NOMO-1 treated with DMSO at 0.1 percent for 48 hours (cell line): ENCODE data around the gene LRRIQ1.
A peak's percentile ranks its signal among the peaks of the same experiment; 100 is the strongest.
"Not testable (repeated sequence)": the region's sequence is repeated elsewhere in the genome, so short reads cannot be mapped to it uniquely, and the experiment has no call there.

Experiments
- DNase-seq: peaks from one replicate; lab custom pipeline; 2025; ENCODE audit not compliant: unreplicated experiment; lab: John Stamatoyannopoulos, UW

Gene LRRIQ1

GRCh38 chr12:85036234-85036707 is at the start of gene LRRIQ1, which contains the start of gene TSPAN19:
Gene LRRIQ1 (plus strand): TSS chr12:85036351. CDS start chr12:85038177, 1,826 bp downstream.
Gene TSPAN19 (minus strand): TSS chr12:85036277. CDS start chr12:85029946, 6,331 bp downstream.
- no peak for DNase-seq

- no peak for DNase-seq
These were observed 49.6 kb upstream of the LRRIQ1 start for GRCh38 chr12:84986586-84986985.

DNA sequence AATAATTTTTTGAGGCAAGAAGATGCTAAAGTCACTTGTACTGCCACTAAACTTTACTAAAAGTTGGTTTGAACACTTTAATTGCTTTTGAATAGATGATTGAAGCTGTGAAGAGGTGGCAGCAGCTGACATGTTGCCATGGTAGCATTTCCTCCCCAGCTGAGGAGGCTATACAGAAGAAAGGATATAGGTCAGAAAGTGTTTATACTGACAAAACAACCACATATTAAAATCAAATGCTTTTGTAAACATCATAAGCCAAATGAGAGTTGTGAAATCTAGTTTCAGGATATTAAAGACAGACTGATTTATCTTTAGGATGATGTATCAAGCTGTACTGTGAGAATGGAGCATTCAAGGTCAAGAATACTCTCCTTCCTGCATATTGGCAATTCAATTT is 41.7 kb upstream of the LRRIQ1 start:
- no peak for DNase-seq

DNA sequence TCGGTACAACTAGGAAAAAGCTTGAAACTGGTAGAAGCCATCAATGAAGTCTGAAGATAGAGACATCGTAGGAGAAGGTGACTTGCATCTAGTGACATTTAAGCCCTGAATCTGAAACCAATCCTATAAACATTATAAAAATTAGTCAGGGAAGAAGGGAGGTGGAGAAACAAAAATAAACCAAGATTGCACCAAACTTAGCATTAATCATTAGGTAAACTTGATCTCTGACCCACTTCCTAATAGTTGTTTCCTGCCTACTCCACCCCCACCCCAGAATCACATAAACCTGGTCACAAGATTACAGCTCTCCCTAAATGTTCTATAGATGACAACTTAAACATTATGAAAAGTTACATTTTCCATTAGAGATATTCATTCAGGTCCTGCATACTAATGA is 40.5 kb upstream of the LRRIQ1 start:
- no peak for DNase-seq

DNA sequence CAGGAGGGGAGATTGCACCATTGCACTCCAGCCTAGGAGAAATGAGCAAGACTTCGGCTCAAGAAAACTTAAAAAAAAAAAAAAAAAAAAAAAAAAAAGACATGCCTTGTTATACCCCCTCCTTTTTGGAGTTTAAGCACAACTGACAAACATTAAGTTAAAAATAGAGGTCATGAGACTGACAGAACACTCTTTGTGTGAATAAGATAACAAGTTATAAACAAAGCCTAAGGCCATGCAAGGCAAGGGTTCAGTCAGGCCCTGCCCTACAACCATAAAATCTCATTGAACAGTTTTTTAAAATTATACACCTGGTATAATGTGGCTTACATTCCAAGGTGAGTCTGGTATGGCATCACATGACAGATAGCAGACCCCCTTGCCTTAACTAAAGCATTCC is 39.4 kb upstream of the LRRIQ1 start:
- DNase-seq: no peak

GRCh38 chr12:84998341-84998740 is 37.8 kb upstream of the LRRIQ1 start:
- no peak for DNase-seq

DNA sequence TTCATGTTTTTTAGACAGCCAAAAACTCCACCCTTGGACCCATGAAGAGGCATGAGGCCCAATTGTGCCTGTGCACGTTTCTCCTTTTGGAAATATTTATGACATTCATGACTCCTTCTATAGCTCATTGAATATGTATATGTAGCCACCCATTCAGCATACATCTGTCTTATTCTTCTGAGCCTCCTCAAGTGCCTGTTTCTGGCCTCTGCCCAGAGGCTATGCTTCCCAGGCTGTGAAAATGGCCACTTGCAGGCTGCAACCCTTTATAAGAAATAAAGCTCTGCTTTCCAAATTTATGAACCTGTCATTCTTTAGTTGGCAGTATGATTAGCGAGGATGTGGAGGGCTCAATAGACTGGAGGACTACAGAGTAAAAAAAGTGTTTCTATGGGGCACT is 35.4 kb upstream of the LRRIQ1 start:
- DNase-seq: no peak

DNA sequence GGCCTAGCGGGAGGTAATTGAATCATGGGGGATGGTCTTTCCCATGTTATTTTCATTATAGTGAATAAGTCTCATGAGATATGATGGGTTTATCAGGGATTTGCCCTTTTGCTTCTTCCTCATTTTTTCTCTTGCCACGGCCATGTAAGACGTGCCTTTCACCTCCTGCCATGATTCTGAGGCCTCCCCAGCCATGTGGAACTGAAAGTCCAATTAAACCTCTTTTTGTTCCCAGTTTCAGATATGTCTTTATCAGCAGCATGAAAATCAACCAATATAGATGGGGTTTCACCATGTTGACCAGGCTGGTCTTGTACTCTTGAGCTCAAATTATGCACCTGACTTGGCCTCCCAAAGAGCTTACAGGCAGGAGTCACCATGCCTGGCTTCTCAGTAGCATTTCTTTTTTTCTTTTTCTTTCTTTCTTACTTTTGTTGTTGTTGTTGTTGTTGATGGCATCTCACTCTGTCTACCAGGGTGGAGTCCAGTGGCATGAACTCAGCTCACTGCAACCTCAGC is 33.3 kb upstream of the LRRIQ1 start:
- DNase-seq: no peak

GRCh38 chr12:85004204-85004603 is 31.9 kb upstream of the LRRIQ1 start:
- DNase-seq: no peak

DNA sequence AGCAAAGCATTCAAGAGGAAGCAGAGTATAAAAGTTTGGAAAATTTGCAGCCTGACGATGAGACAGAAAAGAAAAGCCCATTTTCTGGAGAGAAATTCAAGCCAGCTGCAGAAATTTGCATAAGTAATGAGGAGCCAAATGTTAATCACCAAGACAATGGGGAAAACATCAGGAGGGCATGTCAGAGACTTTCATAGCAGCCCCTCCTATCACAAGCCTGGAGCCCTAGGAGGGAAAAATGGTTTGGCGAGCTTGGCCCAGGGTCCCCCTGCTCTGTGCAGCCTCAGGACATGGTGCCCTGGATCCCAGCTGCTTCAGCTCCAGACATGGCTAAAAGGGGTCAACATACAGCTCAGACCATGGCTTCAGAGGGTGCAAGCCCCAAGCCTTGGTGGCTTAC is 31.1 kb upstream of the LRRIQ1 start:
- not testable (repeated sequence) for DNase-seq

DNA sequence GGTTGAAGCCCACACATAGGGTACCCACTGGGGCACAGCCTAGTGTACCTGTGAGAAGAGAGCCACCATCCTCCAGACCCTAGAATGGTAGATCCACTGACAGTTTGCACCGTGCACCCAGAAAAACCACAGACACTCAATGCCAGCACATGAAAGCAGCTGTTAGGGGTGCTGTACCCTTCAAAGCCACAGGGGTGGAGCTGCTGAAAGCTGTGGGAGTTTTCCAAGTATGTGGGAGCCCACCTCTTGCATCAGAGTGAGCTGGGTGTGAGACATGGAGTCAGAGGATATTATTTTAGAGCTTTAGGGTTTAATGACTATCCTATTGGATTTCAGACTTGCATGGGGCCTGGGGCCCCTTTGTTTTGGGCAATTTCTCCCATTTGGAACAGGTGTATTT is 30.5 kb upstream of the LRRIQ1 start:
- no peak for DNase-seq

DNA sequence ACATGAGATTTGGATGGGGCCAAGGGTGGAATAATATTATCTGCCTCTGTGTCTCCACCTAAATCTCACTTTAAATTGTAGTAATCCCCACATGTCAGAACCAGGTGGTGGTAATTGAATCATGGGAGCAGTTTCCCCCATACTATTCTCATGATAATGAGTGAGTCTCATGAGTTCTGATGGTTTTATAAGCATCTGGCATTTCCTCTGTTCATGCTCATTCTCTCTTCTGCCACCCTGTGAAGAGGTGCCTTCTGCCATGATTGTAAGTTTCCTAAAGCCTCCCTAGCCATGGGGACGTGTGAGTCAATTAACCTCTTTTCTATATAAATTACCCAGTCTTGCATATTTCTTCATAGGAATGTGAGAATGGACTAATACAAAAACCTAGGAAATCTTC is 29.9 kb upstream of the LRRIQ1 start:
- DNase-seq: no peak

DNA sequence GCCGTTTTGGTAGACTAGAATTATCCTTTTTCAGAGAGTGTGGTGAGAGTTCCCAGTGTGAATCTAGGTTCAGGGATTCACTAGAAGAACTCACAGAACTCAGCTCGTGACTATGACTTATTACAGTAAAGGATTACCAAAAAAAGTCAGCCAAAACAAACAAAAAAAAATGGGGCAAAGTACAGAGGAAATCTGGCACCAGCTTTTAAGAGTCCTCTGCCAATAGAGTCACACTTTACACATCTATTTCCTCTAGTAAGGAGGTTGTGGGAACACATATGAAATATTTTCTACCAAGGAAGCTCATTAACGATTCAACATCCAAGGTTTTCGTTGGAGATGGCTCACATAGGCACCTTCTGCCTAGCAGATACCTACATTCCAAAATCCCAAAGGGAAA is 28.3 kb upstream of the LRRIQ1 start:
- no peak for DNase-seq

GRCh38 chr12:85016413-85016812 is 19.7 kb upstream of the LRRIQ1 start:
- DNase-seq: no peak

- DNase-seq: no peak
These were observed 19.0 kb upstream of the LRRIQ1 start for GRCh38 chr12:85017133-85017532.

DNA sequence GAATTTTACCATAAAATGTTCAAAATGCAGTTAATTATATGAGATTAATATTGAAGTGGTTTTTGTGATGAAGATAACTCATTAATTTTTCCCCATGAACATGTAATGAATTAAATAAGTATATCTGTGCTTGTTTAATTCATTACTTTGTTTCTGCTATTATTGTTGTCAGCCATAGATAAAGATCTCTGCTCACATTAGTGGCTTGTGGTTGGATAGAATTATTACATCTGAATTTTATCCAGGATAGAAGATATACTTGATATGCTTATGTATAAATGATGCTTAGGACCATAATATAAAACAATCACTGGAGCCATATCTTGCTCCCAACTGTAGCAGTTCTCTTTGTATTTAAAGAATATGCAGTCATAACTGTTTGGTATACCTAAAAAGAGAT is 18.5 kb upstream of the LRRIQ1 start:
- DNase-seq: no peak

GRCh38 chr12:85018098-85018497 is 18.1 kb upstream of the LRRIQ1 start:
- no peak for DNase-seq

DNA sequence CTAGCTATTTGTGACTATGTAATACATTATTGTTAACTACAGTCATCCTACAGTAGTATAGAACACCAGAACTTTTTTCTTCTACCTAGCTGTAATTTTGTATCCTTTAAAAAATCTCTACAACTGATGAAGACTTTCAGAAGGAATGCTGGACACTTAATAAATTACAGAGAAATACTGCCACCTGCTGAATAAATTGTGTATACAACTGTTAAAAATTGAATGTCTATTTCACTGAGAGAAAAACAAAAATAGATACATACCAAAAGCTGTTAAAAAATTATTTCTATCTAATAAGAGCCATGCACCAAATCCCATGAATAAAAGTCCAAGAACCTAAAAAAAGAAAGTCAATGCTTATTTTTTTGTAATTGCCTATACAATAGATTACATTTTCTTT is 6.7 kb upstream of the LRRIQ1 start:
- DNase-seq: no peak

DNA sequence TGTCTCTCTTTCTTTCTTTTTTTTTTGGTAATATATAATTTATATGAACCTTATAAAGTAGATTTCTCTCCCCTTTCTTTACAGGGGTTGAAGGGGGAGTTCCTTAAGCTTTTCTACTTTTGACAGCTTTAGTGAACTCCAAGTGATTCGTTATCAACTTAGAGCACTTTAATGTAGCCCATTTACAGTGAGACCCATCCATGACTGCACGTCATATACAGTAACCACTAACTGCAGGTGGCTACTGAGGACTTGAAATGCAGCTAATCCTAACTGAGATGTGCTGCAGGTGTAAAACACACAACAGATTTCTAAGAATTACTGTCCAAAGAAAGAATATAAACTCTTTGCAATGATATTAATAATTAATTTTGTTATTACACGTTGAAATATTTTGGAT is 582 bp downstream of the LRRIQ1 start:
- DNase-seq: no peak

DNA sequence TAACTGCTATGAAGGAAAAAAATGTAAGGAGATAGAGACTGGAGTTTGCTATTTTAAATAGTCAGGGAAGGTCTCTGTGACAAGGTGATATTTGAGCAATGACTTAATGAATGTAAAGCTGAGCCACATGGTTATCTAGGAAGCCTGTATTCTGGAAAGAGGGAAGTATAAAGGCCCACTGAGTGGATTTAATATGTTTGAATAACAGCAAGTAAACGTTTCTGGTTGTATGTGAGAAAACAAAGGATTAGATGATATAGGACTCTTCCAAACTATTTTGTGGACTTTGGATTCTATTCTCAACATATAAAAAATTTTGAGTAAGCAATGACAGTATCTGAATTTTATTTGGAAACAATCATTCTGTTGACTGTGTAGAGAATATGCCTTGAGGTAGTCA is 5.2 kb downstream of the LRRIQ1 start:
- DNase-seq: no peak

GRCh38 chr12:85043829-85044228 is 7.7 kb downstream of the LRRIQ1 start:
- DNase-seq: no peak

- DNase-seq: no peak
These were observed 21.3 kb downstream of the LRRIQ1 start for GRCh38 chr12:85057370-85057963.

GRCh38 chr12:85058339-85058738 is 22.2 kb downstream of the LRRIQ1 start:
- peak; percentile 46 for DNase-seq
